HUES48 (cell line): ENCODE measurements around the gene CHSY1.

Source experiments
- H3K27ac ChIP-seq: one replicate; pipeline ENCODE4 v1.7.0; 2013; ENCODE audit warnings: low read depth, low read length, inconsistent platforms
- H3K27me3 ChIP-seq: 2 replicates; pipeline ENCODE4 v1.6.1; 2013; ENCODE audit warnings: mild to moderate bottlenecking, low read length; ENCODE audit not compliant: control insufficient read depth, insufficient read depth
- H3K36me3 ChIP-seq: 2 replicates; pipeline ENCODE4 v1.6.1; 2013; ENCODE audit warnings: low read length; ENCODE audit not compliant: control insufficient read depth, insufficient read depth
- H3K4me1 ChIP-seq: 2 replicates; pipeline ENCODE4 v1.6.1; 2013; ENCODE audit warnings: mild to moderate bottlenecking, low read length; ENCODE audit not compliant: control insufficient read depth, insufficient read depth
- H3K4me3 ChIP-seq: 2 replicates; pipeline ENCODE4 v1.5.1; 2013; ENCODE audit warnings: mild to moderate bottlenecking, low read depth, low read length
- H3K9ac ChIP-seq: 2 replicates; pipeline ENCODE4 v1.6.1; 2013; ENCODE audit warnings: mild to moderate bottlenecking, low read depth, low read length, moderate library complexity
- H3K9me3 ChIP-seq: 2 replicates; pipeline ENCODE4 v1.6.1; 2013; ENCODE audit warnings: low read length; ENCODE audit not compliant: control insufficient read depth, insufficient read depth

The CHSY1 gene

DNA sequence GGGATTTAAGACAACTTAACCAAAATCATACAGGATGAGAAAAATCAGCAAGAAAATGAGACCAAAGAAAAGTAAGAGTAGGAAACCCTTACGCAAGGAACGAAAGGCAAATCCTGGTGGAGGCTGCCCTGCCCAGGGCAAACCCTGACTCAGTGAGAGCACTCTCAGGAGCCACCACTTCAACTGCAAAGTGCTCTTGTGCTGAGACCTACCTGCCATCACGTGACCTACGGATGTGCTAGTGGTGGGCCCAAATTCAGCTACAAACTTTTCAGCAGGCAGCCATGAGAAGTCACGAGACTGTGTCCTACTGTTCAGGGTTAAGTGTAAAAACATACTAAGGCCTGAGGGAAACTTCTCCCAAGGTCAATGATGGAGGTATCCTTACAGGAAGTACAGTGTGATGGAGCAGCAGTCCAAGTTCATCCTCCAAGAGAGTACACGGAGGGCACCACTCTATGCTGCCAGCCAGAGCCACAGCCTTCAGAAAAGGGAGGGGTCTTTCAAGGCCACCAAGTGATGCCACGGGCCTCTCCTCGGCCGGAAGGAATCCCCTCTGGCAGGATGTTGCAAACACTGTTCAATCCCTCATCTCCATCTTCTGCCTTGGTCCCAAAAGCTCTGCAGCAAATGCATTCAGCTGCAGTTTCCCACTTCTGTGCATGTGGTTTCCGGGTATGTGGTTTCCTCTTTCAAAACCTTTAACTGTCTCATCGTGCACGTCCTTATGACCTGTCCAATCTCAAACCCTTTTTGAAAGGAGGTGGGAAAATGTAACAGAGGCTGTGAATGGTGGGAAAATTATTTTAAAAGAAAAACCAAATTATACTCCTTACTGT, 9.5 kb downstream of the CHSY1 start:
- peaks cover 59% of the 10 kb centered on the region for H3K4me1 ChIP-seq
- peaks cover 11% of the 10 kb centered on the region for H3K36me3 ChIP-seq
- no peak overlapping the region for H3K27ac ChIP-seq
- H3K9me3 ChIP-seq = no peaks in the 10 kb centered on the region
- H3K9ac ChIP-seq = no peak overlapping the region
- H3K4me3 ChIP-seq = no peak overlapping the region
- no peaks in the 10 kb centered on the region for H3K27me3 ChIP-seq

DNA sequence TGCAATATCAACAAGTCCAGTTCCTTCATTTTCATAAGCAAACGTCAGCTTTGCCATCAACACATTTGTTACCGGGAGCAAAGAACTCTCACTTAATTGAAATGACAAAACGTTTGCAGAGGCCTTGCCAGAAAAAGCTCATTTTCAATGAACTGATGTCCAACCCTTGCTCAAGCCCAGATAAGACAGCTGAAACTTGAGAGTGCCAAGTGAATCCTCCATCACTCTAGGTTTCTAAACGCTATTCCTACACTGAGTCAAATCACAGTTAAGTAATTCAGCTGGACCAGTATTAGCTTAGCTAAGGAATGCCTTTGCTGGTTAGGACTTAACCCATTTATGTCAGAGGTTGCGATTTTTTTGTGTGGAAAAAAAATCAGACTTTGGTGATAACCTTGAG, 11.5 kb downstream of the CHSY1 start:
- H3K27me3 ChIP-seq = no peaks in the 10 kb centered on the region
- no peak overlapping the region for H3K27ac ChIP-seq
- H3K4me3 ChIP-seq = no peak overlapping the region
- no peaks in the 10 kb centered on the region for H3K9me3 ChIP-seq
- H3K36me3 ChIP-seq = peaks cover 11% of the 10 kb centered on the region
- no peak overlapping the region for H3K9ac ChIP-seq
- H3K4me1 ChIP-seq = peaks cover 49% of the 10 kb centered on the region

DNA sequence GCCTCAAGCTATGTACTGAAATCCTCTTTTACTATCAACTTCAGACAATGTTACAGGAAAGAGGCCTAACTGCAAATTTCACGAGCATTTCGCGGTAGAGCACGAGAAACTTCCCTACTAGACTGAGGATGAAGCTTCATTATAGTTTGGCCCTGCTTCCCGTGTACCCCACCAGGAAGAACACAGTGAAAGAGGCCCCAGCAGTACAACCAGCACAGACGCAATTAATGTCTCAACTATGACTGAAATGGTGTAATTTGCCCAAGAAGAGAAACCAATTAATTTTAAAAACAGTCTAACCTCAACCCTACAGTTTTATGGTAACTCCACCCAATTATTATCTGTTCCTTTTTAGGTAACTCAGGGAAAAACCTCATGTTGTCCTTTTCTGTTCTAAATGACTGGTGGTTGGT, 12.1 kb downstream of the CHSY1 start:
- Histone ChIP-seq H3K27ac (no peak overlapping the region), H3K4me1 (peaks cover 43% of the 10 kb centered on the region), H3K9me3 (no peaks in the 10 kb centered on the region), H3K9ac (no peak overlapping the region), H3K27me3 (no peaks in the 10 kb centered on the region), H3K4me3 (no peak overlapping the region), H3K36me3 (peaks cover 17% of the 10 kb centered on the region)

DNA sequence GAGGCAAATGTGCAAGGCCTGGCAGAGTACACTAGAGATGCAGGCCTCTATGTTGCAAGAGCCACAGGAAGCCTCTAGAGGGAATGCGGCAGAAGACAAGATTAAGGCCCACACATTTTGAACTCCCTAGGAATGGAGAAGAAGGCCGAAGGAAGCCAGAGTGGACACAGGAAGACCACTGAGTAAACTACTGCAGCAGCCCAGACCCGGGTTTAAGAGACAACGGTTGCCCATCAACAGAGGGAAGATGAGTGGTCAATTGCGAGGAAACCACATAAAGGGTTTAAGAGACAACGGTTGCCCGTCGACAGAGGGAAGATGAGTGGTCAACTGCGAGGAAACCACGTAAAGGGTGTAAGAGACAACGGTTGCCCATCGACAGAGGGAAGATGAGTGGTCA, 14.6 kb downstream of the CHSY1 start:
- Histone ChIP-seq H3K9me3 (no peaks in the 10 kb centered on the region), H3K27ac (no peak overlapping the region), H3K9ac (no peak overlapping the region), H3K4me1 (peaks cover 19% of the 10 kb centered on the region), H3K4me3 (no peak overlapping the region), H3K27me3 (no peaks in the 10 kb centered on the region), H3K36me3 (peaks cover 37% of the 10 kb centered on the region)

DNA sequence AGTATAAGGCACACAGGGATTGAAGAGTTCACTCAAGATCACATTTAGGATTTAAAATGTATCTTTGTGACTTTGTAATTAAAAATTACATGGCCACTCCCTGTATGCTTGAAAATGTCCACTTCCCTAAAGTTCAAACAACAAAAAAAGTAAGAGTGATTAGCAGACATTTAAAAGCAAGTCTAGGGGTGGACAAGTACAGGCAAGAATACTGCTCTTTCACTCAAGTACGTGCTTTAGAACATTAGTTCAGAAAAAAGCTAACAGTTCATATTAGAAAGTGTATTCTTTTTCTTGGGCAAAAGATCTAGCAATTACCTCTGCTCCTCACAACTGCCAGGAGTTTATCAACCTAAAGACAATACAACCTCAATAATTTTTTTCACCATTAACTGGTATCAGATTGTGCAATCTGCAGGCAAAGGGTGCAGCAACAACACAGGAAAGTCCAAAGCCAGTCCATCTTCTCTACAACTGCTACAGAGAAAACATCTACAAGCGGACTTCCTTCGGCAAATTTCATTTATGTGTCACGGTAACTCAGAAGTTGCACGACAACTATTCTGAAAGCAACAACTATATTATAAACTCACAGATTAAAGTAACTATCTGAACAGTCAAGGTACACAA, 18.1 kb downstream of the CHSY1 start:
- Histone ChIP-seq H3K9ac (no peak overlapping the region), H3K27ac (no peak overlapping the region), H3K4me1 (no peaks in the 10 kb centered on the region; the same call in 1 of the 2 replicates), H3K9me3 (no peaks in the 10 kb centered on the region), H3K27me3 (no peaks in the 10 kb centered on the region), H3K4me3 (no peak overlapping the region), H3K36me3 (peaks cover 56% of the 10 kb centered on the region)

DNA sequence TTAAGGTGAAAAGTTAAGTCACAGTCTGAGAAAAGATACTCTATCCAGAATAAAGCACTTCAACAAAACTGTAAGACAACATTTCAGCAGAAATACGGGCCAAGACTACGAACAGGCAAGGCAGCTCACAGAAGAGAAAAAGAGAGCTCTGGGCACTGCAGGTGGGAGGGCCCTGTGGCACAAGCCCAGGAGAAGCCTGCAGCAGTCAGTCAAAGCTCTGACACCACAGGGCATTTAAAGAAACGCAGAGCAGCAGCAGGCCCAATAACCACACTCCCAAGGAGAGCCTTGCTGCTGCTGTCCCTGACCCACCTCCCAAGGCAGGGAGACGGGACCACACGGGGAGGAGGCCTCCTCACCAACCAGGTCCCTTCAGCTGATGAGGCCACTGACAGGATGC, 19.2 kb downstream of the CHSY1 start:
- Histone ChIP-seq H3K27me3 (no peaks in the 10 kb centered on the region), H3K9me3 (no peaks in the 10 kb centered on the region), H3K4me3 (no peak overlapping the region), H3K27ac (no peak overlapping the region), H3K9ac (no peak overlapping the region), H3K36me3 (peaks cover 56% of the 10 kb centered on the region), H3K4me1 (no peaks in the 10 kb centered on the region; the same call in 1 of the 2 replicates)

DNA sequence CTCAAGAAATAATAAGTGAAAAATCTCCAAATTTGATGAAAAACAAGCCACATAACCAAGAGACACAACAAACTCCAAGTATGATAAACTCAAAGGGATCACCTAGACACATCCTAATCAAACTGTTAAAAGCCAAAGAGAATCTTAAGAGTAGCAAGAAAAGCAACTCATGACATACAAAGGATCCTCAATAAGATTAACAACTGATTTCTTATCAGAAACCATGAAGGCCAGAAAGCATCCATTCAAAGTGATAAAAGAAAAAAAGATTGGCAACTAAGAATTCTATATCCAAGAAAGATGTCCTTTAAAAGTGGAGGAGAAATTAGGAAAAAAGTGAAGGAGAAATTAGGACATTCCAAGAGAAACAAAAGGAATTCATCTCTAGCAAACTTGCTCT, 23.5 kb downstream of the CHSY1 start:
- Histone ChIP-seq H3K27me3 (no peaks in the 10 kb centered on the region), H3K36me3 (peaks cover 62% of the 10 kb centered on the region), H3K4me1 (no peaks in the 10 kb centered on the region; the same call in 1 of the 2 replicates), H3K27ac (no peak overlapping the region), H3K9ac (no peak overlapping the region), H3K4me3 (no peak overlapping the region), H3K9me3 (no peaks in the 10 kb centered on the region)

DNA sequence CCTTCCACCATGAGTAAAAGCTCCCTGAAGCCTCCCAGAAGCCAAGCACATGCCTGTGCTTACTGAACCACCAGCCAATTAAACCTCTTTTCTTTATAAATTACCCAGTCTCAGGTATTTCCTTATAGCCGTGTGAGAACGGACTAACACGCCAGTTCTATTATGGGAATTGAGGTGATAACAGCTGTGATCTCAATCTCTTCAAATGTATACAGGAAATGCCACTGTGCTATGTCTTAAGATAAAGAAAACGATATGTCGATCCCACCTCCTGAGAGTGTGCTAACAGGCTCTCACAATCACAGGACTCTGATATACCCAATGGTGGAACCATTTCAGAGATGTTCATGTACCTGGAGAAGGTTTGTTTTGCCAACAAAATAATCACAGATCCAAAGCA, 26.2 kb downstream of the CHSY1 start:
- Histone ChIP-seq H3K9me3 (no peaks in the 10 kb centered on the region), H3K27ac (no peak overlapping the region)

DNA sequence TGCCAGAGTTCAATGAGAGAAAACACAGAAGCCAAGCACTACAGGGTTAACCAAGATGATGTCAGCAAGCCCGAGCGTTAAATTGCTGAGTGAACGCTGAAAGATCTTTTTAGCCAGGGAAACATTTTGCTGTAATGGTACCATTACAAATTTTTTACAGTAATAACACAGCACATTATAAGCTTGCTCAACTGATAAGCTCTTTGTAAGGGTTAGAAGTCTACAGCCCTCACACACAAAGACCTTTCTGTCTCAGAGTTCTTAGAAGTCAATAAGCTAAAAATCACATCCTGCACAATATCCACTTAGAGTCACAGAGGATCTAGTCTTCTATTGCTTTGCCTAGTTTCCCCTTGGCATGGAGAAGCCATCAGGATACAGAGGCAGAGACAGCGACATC, 29.9 kb downstream of the CHSY1 start:
- H3K9me3 ChIP-seq = no peaks in the 10 kb centered on the region
- H3K9ac ChIP-seq = no peak overlapping the region
- no peak overlapping the region for H3K4me3 ChIP-seq
- H3K36me3 ChIP-seq = peaks cover 32% of the 10 kb centered on the region
- no peak overlapping the region for H3K27ac ChIP-seq
- H3K27me3 ChIP-seq = no peaks in the 10 kb centered on the region
- no peaks in the 10 kb centered on the region for H3K4me1 ChIP-seq

More for the DNA sequence above, 26.2 kb downstream of the CHSY1 start:
- H3K9ac ChIP-seq = no peak overlapping the region
- H3K4me3 ChIP-seq = no peak overlapping the region
- H3K36me3 ChIP-seq = peaks cover 39% of the 10 kb centered on the region
- H3K27me3 ChIP-seq = no peaks in the 10 kb centered on the region
- H3K4me1 ChIP-seq = no peaks in the 10 kb centered on the region

DNA sequence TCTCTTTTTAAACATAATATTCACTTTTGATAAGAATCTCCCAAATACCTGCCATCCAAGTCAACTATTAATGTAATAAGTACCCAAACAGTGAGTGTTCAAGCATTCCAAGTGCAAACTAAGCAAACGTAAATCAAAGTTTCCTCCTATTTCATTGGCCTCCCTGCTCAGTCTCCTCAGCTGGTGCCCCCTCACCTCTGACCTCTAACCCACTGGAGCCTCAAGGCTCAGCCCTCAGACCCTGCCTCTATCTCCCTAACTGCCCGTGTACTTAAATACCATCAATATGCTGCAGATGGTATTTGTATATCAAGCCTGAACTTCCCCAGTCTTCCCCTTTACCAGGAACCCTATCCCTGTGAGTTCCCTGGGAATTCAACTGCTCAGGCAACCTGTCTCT, 31.8 kb downstream of the CHSY1 start:
- Histone ChIP-seq H3K27me3 (no peaks in the 10 kb centered on the region), H3K4me3 (no peak overlapping the region), H3K4me1 (no peaks in the 10 kb centered on the region), H3K36me3 (peaks cover 14% of the 10 kb centered on the region), H3K9ac (no peak overlapping the region), H3K9me3 (no peaks in the 10 kb centered on the region), H3K27ac (no peak overlapping the region)

DNA sequence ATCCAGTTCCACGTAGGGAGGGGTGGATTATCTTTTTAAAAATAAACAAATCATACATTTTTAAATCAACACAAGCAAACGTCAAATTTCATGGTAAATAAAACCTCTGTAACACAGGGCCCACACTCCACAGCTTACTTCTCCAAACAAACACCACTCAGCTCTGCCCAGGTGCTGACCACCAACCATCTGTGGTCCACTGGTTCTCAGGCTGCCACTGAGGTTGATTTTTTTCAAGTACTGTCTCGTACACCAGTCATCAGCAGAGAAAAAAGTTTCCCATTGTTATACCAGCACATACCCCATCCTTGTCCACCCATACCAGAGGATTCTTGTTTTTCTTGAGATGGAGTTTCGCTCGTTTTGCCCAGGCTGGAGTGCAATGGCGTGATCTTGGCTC, 32.4 kb downstream of the CHSY1 start:
- Histone ChIP-seq H3K9me3 (no peaks in the 10 kb centered on the region), H3K4me3 (no peak overlapping the region), H3K36me3 (peaks cover 10% of the 10 kb centered on the region), H3K27ac (no peak overlapping the region), H3K9ac (no peak overlapping the region), H3K4me1 (no peaks in the 10 kb centered on the region), H3K27me3 (no peaks in the 10 kb centered on the region)
